GM12878 (cell line): Measurements from ENCODE around the gene CRTAP. TPM values are rescaled to one million over a fixed set of nuclear protein-coding genes. Genes with fewer than 3 reads are reported as not detected.

Source experiments
- ATAC-seq: fragments of 200-7000 bp; cut with Tn5 transposase; 3 replicates; pipeline ENCODE4 v1.9.1; 2020; ENCODE audit warnings: mild to moderate bottlenecking, moderate library complexity
- BruUV-seq: library from RNA; stranded (reverse); fragments of 400-500 nt; replicated peaks from 2 replicates; lab custom pipeline; 2021; lab: Mats Ljungman, UMichigan
- CTCF ChIA-PET: fragments of 300-600 bp; sonication (Branson Sonifier 250); formaldehyde crosslinking; extraction: SDS; loops from one replicate; lab custom pipeline; 2021; ENCODE audit warnings: inconsistent platforms; lab: Yijun Ruan, JAX
- POLR2A ChIA-PET: fragments of 350-600 bp; formaldehyde crosslinking; extraction: SDS; loops from one replicate; lab custom pipeline; 2021; ENCODE audit warnings: inconsistent platforms; lab: Charles Lee
- RAD21 ChIA-PET: fragments of 300-600 bp; sonication (Branson Sonifier 250); formaldehyde crosslinking; loops from one replicate; lab custom pipeline; 2023; ENCODE audit warnings: antibody characterized with exemption; ENCODE audit not compliant: unreplicated experiment; lab: Charles Lee
- SMC1A ChIA-PET: fragments of 300-600 bp; sonication (Branson Sonifier 250); formaldehyde crosslinking; loops from one replicate; lab custom pipeline; 2023; ENCODE audit not compliant: unreplicated experiment, uncharacterized antibody; lab: Charles Lee
- DNase-seq: peaks from one replicate; pipeline ENCODE4 v3.0.0-alpha.2; 2011; ENCODE audit warnings: low read depth, low spot score
- FAIRE-seq: peaks from 3 replicates; lab custom pipeline; 2011; peaks lifted over from hg19 to GRCh38; lab: Jason Lieb, UNC
- H2AFZ ChIP-seq: 2 replicates; pipeline ENCODE4 v1.6.0; 2011; ENCODE audit warnings: low read depth, low read length, control low read depth; ENCODE audit not compliant: control insufficient read depth
- H3K27ac ChIP-seq: 2 replicates; pipeline ENCODE4 v1.5.1; 2011; ENCODE audit warnings: control low read depth; ENCODE audit not compliant: control insufficient read depth, insufficient read depth
- H3K27me3 ChIP-seq, 2 experiments: replicated peaks in 1 of 2; 2 replicates each; pipeline versions ENCODE4 v1.6.0 to v1.6.1; 2011; ENCODE audit warnings: low read length in 1 of 2; ENCODE audit not compliant: control insufficient read depth in 2 of 2, insufficient read depth in 2 of 2
- H3K36me3 ChIP-seq, 2 experiments: 2 replicates each; pipeline ENCODE4 v1.5.1; 2011; ENCODE audit warnings: low read length in 1 of 2; ENCODE audit not compliant: control insufficient read depth in 2 of 2, insufficient read depth in 2 of 2
- H3K4me1 ChIP-seq: 2 replicates; pipeline ENCODE4 v1.6.1; 2011; ENCODE audit warnings: mild to moderate bottlenecking, low read length, moderate library complexity, mixed read lengths; ENCODE audit not compliant: control insufficient read depth, insufficient read depth
- H3K4me2 ChIP-seq: 2 replicates; pipeline ENCODE4 v1.6.0; 2011; ENCODE audit warnings: control low read depth; ENCODE audit not compliant: control insufficient read depth, insufficient read depth
- H3K4me3 ChIP-seq: fragments of 200-600 bp; sonication (generic); 2 replicates; pipeline ENCODE4 v1.5.1; 2016
- H3K79me2 ChIP-seq: 2 replicates; pipeline ENCODE4 v1.6.0; 2011; ENCODE audit warnings: low read length; ENCODE audit not compliant: control insufficient read depth, insufficient read depth
- H3K9ac ChIP-seq: 2 replicates; pipeline ENCODE4 v1.8.0; 2011; ENCODE audit warnings: low read length, control low read depth, mixed read lengths; ENCODE audit not compliant: control insufficient read depth, insufficient read depth
- H3K9me3 ChIP-seq: replicated peaks from 3 replicates; pipeline ENCODE4 v1.5.1; 2011; ENCODE audit warnings: mild to moderate bottlenecking, low read length; ENCODE audit not compliant: control insufficient read depth, insufficient read depth
- H4K20me1 ChIP-seq: 2 replicates; pipeline ENCODE4 v1.6.0; 2011; ENCODE audit not compliant: control insufficient read depth, insufficient read depth
- BACH1 ChIP-seq: fragments of 450-650 bp; IDR thresholded peaks from 2 replicates; pipeline ENCODE4 v1.6.1; 2017; ENCODE audit warnings: mild to moderate bottlenecking, borderline replicate concordance
- CREB1 ChIP-seq: IDR thresholded peaks from 2 replicates; pipeline ENCODE4 v1.6.1; 2012; ENCODE audit warnings: low read depth, mild to moderate bottlenecking, inconsistent platforms
- EGR1 ChIP-seq, 2 experiments: IDR thresholded peaks; 1 replicate in 1 of 2; 2 replicates in 1 of 2; pipeline ENCODE4 v1.6.1; 2011 to 2012; ENCODE audit warnings: low read depth in 2 of 2, low read length in 2 of 2, borderline replicate concordance in 1 of 2, mild to moderate bottlenecking in 1 of 2, moderate library complexity in 1 of 2
- FOS ChIP-seq: IDR thresholded peaks from 3 replicates; pipeline ENCODE4 v1.6.1; 2011; ENCODE audit warnings: borderline replicate concordance; ENCODE audit not compliant: insufficient read length; ENCODE audit errors: extremely low read depth
- NFXL1 ChIP-seq: fragments of 450-650 bp; IDR thresholded peaks from 2 replicates; pipeline ENCODE4 v1.6.1; 2017; ENCODE audit warnings: antibody characterized with exemption, mild to moderate bottlenecking, borderline replicate concordance
- PML ChIP-seq: IDR thresholded peaks from 2 replicates; pipeline ENCODE4 v1.6.1; 2012; ENCODE audit warnings: low read length, inconsistent platforms
- SIN3A ChIP-seq: IDR thresholded peaks from 2 replicates; pipeline ENCODE4 v1.6.1; 2012; ENCODE audit warnings: low read depth, low read length, improper control_type of control experiment
- whole genome bisulfite sequencing: methylation state at CpG from one replicate; pipeline ENCODE4 v1.1.6; 2016; ENCODE audit warnings: low lambda C conversion rate; ENCODE audit not compliant: insufficient replicate concordance, insufficient coverage; ENCODE audit errors: missing lambda C conversion rate; 5-methylcytosine and 5-hydroxymethylcytosine counted together
- in situ Hi-C: fragments of 300-500 bp; cut with MboI; formaldehyde crosslinking; loops from 9 replicates; pipeline ENCODE4 v1.14.3; 2018; ENCODE audit warnings: mixed read lengths
- intact Hi-C: fragments of 100-400 bp; cut with micrococcal nuclease; formaldehyde crosslinking; loops from one replicate; pipeline ENCODE4 v1.14.2; 2022; ENCODE audit not compliant: unreplicated experiment
- polyA plus RNA-seq, 11 experiments: library from polyadenylated mRNA; depleted of rRNA in 4 of 11; unstranded in 6 of 11; stranded (reverse) in 5 of 11; fragments of >200 nt; fragmentation: Nextera tagmentation in 4 of 11; fragmentation: Illumina TruSeq in 1 of 11; extraction: Ambion mirVana in 4 of 11; extraction: Trizol in 1 of 11; gene quantifications; 1 replicate in 1 of 11; 2 replicates in 10 of 11; pipeline versions ENCODE4 v1.2.1 to v1.2.3, GENCODE V29; 2011 to 2016; ENCODE audit warnings: inconsistent platforms in 2 of 11, missing spikeins in 2 of 11, low read depth in 1 of 11
- total RNA-seq, 4 experiments: library from RNA; depleted of rRNA in 3 of 4; stranded (reverse); fragments of >200 nt in 3 of 4; fragmentation: Illumina TruSeq in 1 of 4; extraction: Trizol in 1 of 4; gene quantifications; 2 replicates each; pipeline versions ENCODE4 v1.2.1 to v1.2.3, GENCODE V29; 2013 to 2021
- TF ChIP-seq, protein P1 (sequence below): fragments of 450-650 bp; IDR thresholded peaks from 2 replicates; pipeline ENCODE4 v1.6.1; 2014; ENCODE audit warnings: mild to moderate bottlenecking
- TF ChIP-seq, protein P2 (sequence below): IDR thresholded peaks from 2 replicates; pipeline ENCODE4 v1.6.1; 2012; ENCODE audit warnings: mild to moderate bottlenecking, low read depth, low read length

The CRTAP gene
- total and polyA plus RNA-seq, 10 of the 15 experiments (the other 5 are each of a cell fraction or from before 2014, with no cell fraction given) = 6.0 to 42.3 (median 23.3) TPM

DNA sequence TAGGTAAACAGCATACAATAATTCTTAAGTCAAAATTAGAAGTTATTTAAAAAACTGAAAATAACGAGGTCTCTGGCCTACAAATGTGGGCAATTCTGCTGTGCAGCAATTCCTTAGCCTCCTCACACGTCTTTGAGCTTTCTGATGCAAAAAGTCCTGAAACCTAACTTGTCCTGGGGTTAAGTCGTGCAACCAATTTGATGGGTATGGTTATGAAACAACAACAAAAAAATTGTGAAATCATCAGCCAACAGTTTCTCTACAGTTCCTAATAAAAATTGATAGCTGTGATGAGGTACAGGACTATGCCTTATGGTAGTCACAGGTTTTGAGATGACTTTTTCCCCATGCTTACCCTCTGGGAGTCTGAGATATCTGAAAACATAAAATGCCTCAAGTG lies 10.3 kb upstream of the CRTAP start:
- intact Hi-C loops = no loop called here
- FAIRE-seq = no peak

More for the DNA sequence above, 10.3 kb upstream of the CRTAP start:
- Histone ChIP-seq H3K4me1 (no peaks in the 10 kb centered on the region), H3K36me3 (no peaks in the 10 kb centered on the region), H3K27me3 (no peaks in the 10 kb centered on the region), H3K4me3 (no peak overlapping the region), H2AFZ (no peak overlapping the region), H4K20me1 (no peaks in the 10 kb centered on the region), H3K9ac (no peak overlapping the region), H3K4me2 (no peak overlapping the region), H3K9me3 (no peaks in the 10 kb centered on the region), H3K27ac (no peak overlapping the region), H3K79me2 (no peaks in the 10 kb centered on the region)
- POLR2A ChIA-PET = no interaction called here
- WGBS = 34% methylated on average over 3 of the region's 3 CpGs
- no peak for TF ChIP-seq BACH1
- TF ChIP-seq, protein P1, sequence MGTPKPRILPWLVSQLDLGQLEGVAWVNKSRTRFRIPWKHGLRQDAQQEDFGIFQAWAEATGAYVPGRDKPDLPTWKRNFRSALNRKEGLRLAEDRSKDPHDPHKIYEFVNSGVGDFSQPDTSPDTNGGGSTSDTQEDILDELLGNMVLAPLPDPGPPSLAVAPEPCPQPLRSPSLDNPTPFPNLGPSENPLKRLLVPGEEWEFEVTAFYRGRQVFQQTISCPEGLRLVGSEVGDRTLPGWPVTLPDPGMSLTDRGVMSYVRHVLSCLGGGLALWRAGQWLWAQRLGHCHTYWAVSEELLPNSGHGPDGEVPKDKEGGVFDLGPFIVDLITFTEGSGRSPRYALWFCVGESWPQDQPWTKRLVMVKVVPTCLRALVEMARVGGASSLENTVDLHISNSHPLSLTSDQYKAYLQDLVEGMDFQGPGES = no peak
- TF ChIP-seq PML = no peak
- TF ChIP-seq EGR1 (IDR thresholded peaks at IDR 0.05; ENCODE audit: borderline replicate concordance in 1 of 2, low read depth in 2 of 2, low read length in 2 of 2) = no peak
- TF ChIP-seq NFXL1 = no peak
- TF ChIP-seq CREB1 = no peak
- TF ChIP-seq, protein P2, sequence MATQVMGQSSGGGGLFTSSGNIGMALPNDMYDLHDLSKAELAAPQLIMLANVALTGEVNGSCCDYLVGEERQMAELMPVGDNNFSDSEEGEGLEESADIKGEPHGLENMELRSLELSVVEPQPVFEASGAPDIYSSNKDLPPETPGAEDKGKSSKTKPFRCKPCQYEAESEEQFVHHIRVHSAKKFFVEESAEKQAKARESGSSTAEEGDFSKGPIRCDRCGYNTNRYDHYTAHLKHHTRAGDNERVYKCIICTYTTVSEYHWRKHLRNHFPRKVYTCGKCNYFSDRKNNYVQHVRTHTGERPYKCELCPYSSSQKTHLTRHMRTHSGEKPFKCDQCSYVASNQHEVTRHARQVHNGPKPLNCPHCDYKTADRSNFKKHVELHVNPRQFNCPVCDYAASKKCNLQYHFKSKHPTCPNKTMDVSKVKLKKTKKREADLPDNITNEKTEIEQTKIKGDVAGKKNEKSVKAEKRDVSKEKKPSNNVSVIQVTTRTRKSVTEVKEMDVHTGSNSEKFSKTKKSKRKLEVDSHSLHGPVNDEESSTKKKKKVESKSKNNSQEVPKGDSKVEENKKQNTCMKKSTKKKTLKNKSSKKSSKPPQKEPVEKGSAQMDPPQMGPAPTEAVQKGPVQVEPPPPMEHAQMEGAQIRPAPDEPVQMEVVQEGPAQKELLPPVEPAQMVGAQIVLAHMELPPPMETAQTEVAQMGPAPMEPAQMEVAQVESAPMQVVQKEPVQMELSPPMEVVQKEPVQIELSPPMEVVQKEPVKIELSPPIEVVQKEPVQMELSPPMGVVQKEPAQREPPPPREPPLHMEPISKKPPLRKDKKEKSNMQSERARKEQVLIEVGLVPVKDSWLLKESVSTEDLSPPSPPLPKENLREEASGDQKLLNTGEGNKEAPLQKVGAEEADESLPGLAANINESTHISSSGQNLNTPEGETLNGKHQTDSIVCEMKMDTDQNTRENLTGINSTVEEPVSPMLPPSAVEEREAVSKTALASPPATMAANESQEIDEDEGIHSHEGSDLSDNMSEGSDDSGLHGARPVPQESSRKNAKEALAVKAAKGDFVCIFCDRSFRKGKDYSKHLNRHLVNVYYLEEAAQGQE = no peak
- TF ChIP-seq FOS = no peak
- no peak for TF ChIP-seq SIN3A
- RAD21 ChIA-PET = no interaction called here
- BruUV-seq = no TSS peak
- ATAC-seq (no peak), DNase-seq (no peak)
- in situ Hi-C loops = no loop called here
- SMC1A ChIA-PET = interaction anchor here (0.7 kb wide), 1 partner anchor 105 kb away, joined by 3 read pairs; no protein-coding TSS in a partner anchor
- CTCF ChIA-PET = no interaction called here
